Mucosa of descending colon (tissue), 3 donors: ENCODE results near the gene PRKAA1. TPM values are rescaled to one million over a fixed set of nuclear protein-coding genes. Genes with fewer than 3 reads are reported as not detected.
"Not testable (repeated sequence)": the region's sequence is repeated elsewhere in the genome, so short reads cannot be mapped to it uniquely, and the experiment has no call there.

Experiments
- ATAC-seq: fragments of 200-7000 bp; cut with Tn5 transposase; one replicate; pipeline ENCODE4 v1.9.1; 2020; ENCODE audit warnings: mild to moderate bottlenecking, moderate library complexity
- DNase-seq, 3 donors: peaks; one replicate each; pipeline ENCODE4 v3.0.0-alpha.2; 2020
- H3K36me3 ChIP-seq: fragments of 200-600 bp; one replicate; pipeline ENCODE4 v1.8.0; 2021; ENCODE audit warnings: low read depth, mild to moderate bottlenecking
- H3K4me1 ChIP-seq: fragments of 200-600 bp; one replicate; pipeline ENCODE4 v1.8.0; 2021; ENCODE audit warnings: low read depth, mild to moderate bottlenecking
- H3K4me3 ChIP-seq: fragments of 200-600 bp; one replicate; pipeline ENCODE4 v1.8.0; 2021; ENCODE audit warnings: mild to moderate bottlenecking
- H3K9me3 ChIP-seq: fragments of 200-600 bp; one replicate; pipeline ENCODE4 v1.8.0; 2021; ENCODE audit warnings: mild to moderate bottlenecking
- CTCF ChIP-seq: fragments of 200-600 bp; IDR thresholded peaks from one replicate; pipeline ENCODE4 v1.8.0; 2022; ENCODE audit warnings: antibody characterized with exemption, mild to moderate bottlenecking
- intact Hi-C, 2 donors: fragments of 100-400 bp; cut with DNase I in 1 of 2; cut with micrococcal nuclease in 1 of 2; formaldehyde crosslinking; loops; one replicate each; pipeline versions ENCODE4 v1.11.0 to v1.11.1; 2022; cut with DNase I, micrococcal nuclease
- total RNA-seq, 3 donors: library from RNA; stranded (reverse); fragmentation: NEBNext Ultra II Directional in 2 of 3; extraction: Animal tissue kit (Norgen Biotek cat#: 25700) in 2 of 3; gene quantifications; one replicate each; pipeline versions ENCODE4 v1.2.1 to v1.2.4, GENCODE V29; 2021 to 2023
- donor health status: DM: no; HTN: no; CAD: no; lungs with moderate emphysema.
- donor health status: DM: no; HTN: no; CAD: no.
- donor health status: DM: no; HTN: yes; CAD: no.

The PRKAA1 gene
- total RNA-seq, 3 donors from 2014 or later: 89.7 to 111 (median 97.9) TPM

- DNase-seq (no peak), ATAC-seq (peak; percentile 76)
- intact Hi-C loops: no loop called here
- H3K9me3 ChIP-seq: peaks cover 9% of the 10 kb centered on the region
- no peak for TF ChIP-seq CTCF
- no peak overlapping the region for H3K4me3 ChIP-seq
- H3K36me3 ChIP-seq: no peaks in the 10 kb centered on the region
- H3K4me1 ChIP-seq: peaks cover 3% of the 10 kb centered on the region
Observed at GRCh38 chr5:40720069-40720468, 78.1 kb downstream of the PRKAA1 start.

- ATAC-seq: peak; percentile 81
Observed at GRCh38 chr5:40717281-40717680, 80.9 kb downstream of the PRKAA1 start.

GRCh38 chr5:40716590-40716989 lies 81.6 kb downstream of the PRKAA1 start:
- intact Hi-C loops: no loop called here
- peaks cover 3% of the 10 kb centered on the region for H3K4me1 ChIP-seq
- DNase-seq: no peak

More at GRCh38 chr5:40717281-40717680, 80.9 kb downstream of the PRKAA1 start:
- intact Hi-C loops: no loop called here
- no peak for DNase-seq
- H3K36me3 ChIP-seq: no peaks in the 10 kb centered on the region
- H3K4me3 ChIP-seq: no peak overlapping the region
- no peak for TF ChIP-seq CTCF
- peaks cover 4% of the 10 kb centered on the region for H3K9me3 ChIP-seq
- H3K4me1 ChIP-seq: peaks cover 3% of the 10 kb centered on the region

GRCh38 chr5:40716000-40716399 lies 82.2 kb downstream of the PRKAA1 start:
- no peak overlapping the region for H3K4me3 ChIP-seq
- peak; percentile 55 for ATAC-seq
- H3K9me3 ChIP-seq: no peaks in the 10 kb centered on the region
- intact Hi-C loops: no loop called here
- no peak for DNase-seq
- H3K36me3 ChIP-seq: no peaks in the 10 kb centered on the region
- H3K4me1 ChIP-seq: peaks cover 3% of the 10 kb centered on the region
- TF ChIP-seq CTCF: no peak

More at GRCh38 chr5:40716590-40716989, 81.6 kb downstream of the PRKAA1 start:
- no peak for ATAC-seq
- no peak for TF ChIP-seq CTCF
- Histone ChIP-seq H3K36me3 (no peaks in the 10 kb centered on the region), H3K9me3 (no peaks in the 10 kb centered on the region), H3K4me3 (no peak overlapping the region)

GRCh38 chr5:40714001-40714400 lies 84.2 kb downstream of the PRKAA1 start:
- DNase-seq: no peak
- TF ChIP-seq CTCF: no peak
- H3K4me3 ChIP-seq: no peak overlapping the region
- no peaks in the 10 kb centered on the region for H3K9me3 ChIP-seq
- no peaks in the 10 kb centered on the region for H3K36me3 ChIP-seq
- intact Hi-C loops: no loop called here
- ATAC-seq: no peak
- H3K4me1 ChIP-seq: peaks cover 3% of the 10 kb centered on the region

GRCh38 chr5:40710575-40710974 lies 87.6 kb downstream of the PRKAA1 start:
- H3K4me3 ChIP-seq, H3K36me3 ChIP-seq, ATAC-seq, H3K4me1 ChIP-seq, intact Hi-C loops, H3K9me3 ChIP-seq, DNase-seq: not testable (repeated sequence)

Other genes starting within 250 kb of the PRKAA1 start
- gene PTGER4, start 118.5 kb downstream of the PRKAA1 start, total RNA-seq: 10 to 100 TPM; 38.5 to 58.4 (median 50.8) TPM
- gene TTC33, start 42.4 kb downstream of the PRKAA1 start, total RNA-seq: 10 to 100 TPM; 15.1 to 22.6 (median 17.2) TPM
- gene RPL37, start 36.8 kb upstream of the PRKAA1 start, total RNA-seq: 100 to 1,000 TPM; 785 to 853 (median 837) TPM
- gene CARD6, start 43.0 kb upstream of the PRKAA1 start, total RNA-seq: 1 to 10 TPM; 1.7 to 6.3 (median 3.5) TPM
- 100 to 1,000 TPM in 1 of 3 donors, 10 to 100 TPM in 1, 1 to 10 TPM in 1; 9.2 to 258 (median 44.1) TPM for gene C7, start 111.1 kb upstream of the PRKAA1 start, total RNA-seq